HepG2 (cell line): ENCODE measurements around the gene CCS. TPM values are rescaled to one million over a fixed set of nuclear protein-coding genes. Genes with fewer than 3 reads are reported as not detected.

Experiments
- ATAC-seq: fragments of 200-7000 bp; cut with Tn5 transposase; 3 replicates; pipeline ENCODE4 v1.9.1; 2020; ENCODE audit warnings: mild to moderate bottlenecking, moderate library complexity
- BruUV-seq: library from RNA; stranded (reverse); fragments of 400-500 nt; replicated peaks from 2 replicates; lab custom pipeline; 2021; lab: Mats Ljungman, UMichigan
- CTCF ChIA-PET: fragments of 300-600 bp; formaldehyde crosslinking; extraction: SDS; loops from one replicate; lab custom pipeline; 2021; ENCODE audit warnings: low total read pairs, inconsistent platforms, low intra/inter-chr PET ratio; lab: Yijun Ruan, JAX
- POLR2A ChIA-PET: fragments of 350-600 bp; sonication (Branson Sonifier 250); formaldehyde crosslinking; loops from one replicate; lab custom pipeline; 2020; ENCODE audit warnings: antibody characterized with exemption, inconsistent platforms; lab: Yijun Ruan, JAX
- DNase-seq: peaks from one replicate; pipeline ENCODE4 v3.0.0-alpha.2; 2015; ENCODE audit warnings: low spot score
- FAIRE-seq: peaks from 3 replicates; lab custom pipeline; 2011; peaks lifted over from hg19 to GRCh38; lab: Jason Lieb, UNC
- H2AFZ ChIP-seq: one replicate; pipeline ENCODE4 v1.6.1; 2011; ENCODE audit warnings: low read length, inconsistent platforms
- H3K27ac ChIP-seq: fragments of 300-600 bp; 3 replicates; pipeline ENCODE4 v1.8.0; 2011; ENCODE audit warnings: mixed run types, mild to moderate bottlenecking, mixed read lengths, low read length, inconsistent platforms; ENCODE audit not compliant: insufficient read depth; ENCODE audit errors: extremely low read length
- H3K27me3 ChIP-seq, 2 experiments: fragments of 200-600 bp in 1 of 2; 2 replicates in 1 of 2; 3 replicates in 1 of 2; pipeline versions ENCODE4 v1.6.0 to v1.8.0; 2011; ENCODE audit warnings: low read length in 2 of 2, mild to moderate bottlenecking in 2 of 2, moderate library complexity in 2 of 2, inconsistent platforms in 1 of 2; ENCODE audit not compliant: insufficient read depth in 2 of 2, control insufficient read depth in 1 of 2
- H3K36me3 ChIP-seq, 2 experiments: fragments of 200-600 bp in 1 of 2; replicated peaks in 1 of 2; 2 replicates in 1 of 2; 3 replicates in 1 of 2; pipeline versions ENCODE4 v1.5.1 to v1.8.0; 2011; ENCODE audit warnings: low read length in 2 of 2, inconsistent platforms in 1 of 2; ENCODE audit not compliant: insufficient read depth in 2 of 2, control insufficient read depth in 1 of 2
- H3K4me1 ChIP-seq: 2 replicates; pipeline ENCODE4 v1.5.1; 2012; ENCODE audit warnings: low read length, inconsistent platforms; ENCODE audit not compliant: insufficient read depth
- H3K4me2 ChIP-seq: 2 replicates; pipeline ENCODE4 v1.6.0; 2011; ENCODE audit warnings: low read depth, low read length, inconsistent platforms
- H3K4me3 ChIP-seq, 3 experiments: fragments of 200-600 bp in 1 of 3; sonication (generic), shearing (Covaris generic) in 1 of 3; replicated peaks in 1 of 3; 2 replicates each; pipeline ENCODE4 v1.5.1; 2011 to 2016; ENCODE audit warnings: low read length in 3 of 3, inconsistent platforms in 2 of 3, low read depth in 2 of 3, mild to moderate bottlenecking in 2 of 3, control low read depth in 1 of 3, mixed read lengths in 1 of 3; ENCODE audit not compliant: insufficient read depth in 1 of 3
- H3K79me2 ChIP-seq: one replicate; pipeline ENCODE4 v1.6.1; 2011; ENCODE audit warnings: low read length, inconsistent platforms; ENCODE audit not compliant: insufficient read depth
- H3K9ac ChIP-seq: 2 replicates; pipeline ENCODE4 v1.6.0; 2011; ENCODE audit warnings: mild to moderate bottlenecking, low read depth, low read length, inconsistent platforms; ENCODE audit not compliant: insufficient read depth
- H3K9me3 ChIP-seq: 2 replicates; pipeline ENCODE4 v1.5.1; 2012; ENCODE audit warnings: mild to moderate bottlenecking, low read length
- H4K20me1 ChIP-seq: 2 replicates; pipeline ENCODE4 v1.6.0; 2011; ENCODE audit warnings: inconsistent platforms, mild to moderate bottlenecking, low read length, moderate library complexity; ENCODE audit not compliant: insufficient read depth
- KLF11 ChIP-seq: IDR thresholded peaks from 2 replicates; pipeline ENCODE4 v1.6.1; 2016; ENCODE audit warnings: missing compliant biosample characterization
- KMT2A ChIP-seq: sonication (generic); formaldehyde crosslinking; IDR thresholded peaks from 2 replicates; pipeline ENCODE4 v1.4.0; 2020; ENCODE audit warnings: missing genetic modification reagents
- NCOA1 ChIP-seq: sonication (generic); formaldehyde crosslinking; IDR thresholded peaks from 2 replicates; pipeline ENCODE4 v1.9.0; 2021; ENCODE audit warnings: missing genetic modification reagents
- NFIB ChIP-seq: sonication (generic); formaldehyde crosslinking; IDR thresholded peaks from 2 replicates; pipeline ENCODE4 v1.9.0; 2021; ENCODE audit warnings: missing genetic modification reagents, mild to moderate bottlenecking, borderline replicate concordance
- PHF5A ChIP-seq: IDR thresholded peaks from one replicate; pipeline ENCODE4 v1.6.1; 2018; ENCODE audit warnings: low read depth, missing genetic modification reagents; ENCODE audit not compliant: unreplicated experiment
- POLR2AphosphoS2 ChIP-seq: IDR thresholded peaks from 2 replicates; pipeline ENCODE4 v1.6.1; 2011; ENCODE audit warnings: low read depth, low read length, improper control_type of control experiment
- RAD21 ChIP-seq: fragments of 450-650 bp; formaldehyde crosslinking; IDR thresholded peaks from 2 replicates; pipeline ENCODE4 v1.5.0; 2020; ENCODE audit warnings: mild to moderate bottlenecking
- SPEN ChIP-seq: sonication (generic); formaldehyde crosslinking; IDR thresholded peaks from 2 replicates; pipeline ENCODE4 v1.5.1; 2020; ENCODE audit warnings: low read depth, mild to moderate bottlenecking, missing genetic modification reagents
- ZNF10 ChIP-seq: sonication (generic); formaldehyde crosslinking; IDR thresholded peaks from 2 replicates; pipeline ENCODE4 v1.4.0; 2020; ENCODE audit warnings: mild to moderate bottlenecking, low read depth, missing genetic modification reagents, borderline replicate concordance
- ZNF292 ChIP-seq: sonication (generic); formaldehyde crosslinking; IDR thresholded peaks from 2 replicates; pipeline ENCODE4 v1.8.1; 2022; ENCODE audit warnings: mild to moderate bottlenecking, low read depth, missing genetic modification reagents, borderline replicate concordance
- WGBS: methylation state at CpG from one replicate; pipeline ENCODE4 v1.1.6; 2017; ENCODE audit warnings: low lambda C conversion rate; 5-methylcytosine and 5-hydroxymethylcytosine counted together
- in situ Hi-C: cut with HindIII; loops from 2 replicates; pipeline ENCODE4 v1.10.0; 2017; ENCODE audit warnings: low pct_unique_long_range_greater_than_20kb; ENCODE audit not compliant: extremely low pct_ligation_motif_present
- intact Hi-C: fragments of 100-400 bp; cut with micrococcal nuclease; formaldehyde crosslinking; loops from one replicate; pipeline ENCODE4 v1.10.0; 2022; ENCODE audit not compliant: unreplicated experiment
- polyA plus RNA-seq, 8 experiments: library from polyadenylated mRNA; depleted of rRNA in 3 of 8; stranded (reverse) in 7 of 8; unstranded in 1 of 8; fragments of >200 nt; fragmentation: Illumina TruSeq in 4 of 8; extraction: Trizol in 4 of 8; gene quantifications; 2 replicates each; pipeline versions ENCODE4 v1.2.1 to v1.2.3, GENCODE V29; 2011 to 2016; ENCODE audit warnings: low read depth in 4 of 8, missing spikeins in 1 of 8, mixed read lengths in 1 of 8; ENCODE audit not compliant: insufficient read depth in 1 of 8
- total RNA-seq, 5 experiments: library from RNA; depleted of rRNA; stranded (reverse); fragments of >200 nt; fragmentation: Illumina TruSeq; extraction: Trizol; gene quantifications; 2 replicates each; pipeline ENCODE4 v1.2.3, GENCODE V29; 2016; ENCODE audit warnings: low read depth in 1 of 5
- TF ChIP-seq, protein P1 (sequence below), 2 experiments: sonication (generic) in 1 of 2; formaldehyde crosslinking in 1 of 2; IDR thresholded peaks; 2 replicates each; pipeline versions ENCODE4 v1.4.0 to v1.6.1; 2018 to 2020; ENCODE audit warnings: missing genetic modification reagents in 2 of 2, borderline replicate concordance in 1 of 2, low read depth in 1 of 2, mild to moderate bottlenecking in 1 of 2, missing biosample characterization in 1 of 2

CCS gene
- total and polyA plus RNA-seq, 2 of the 13 experiments (the other 11 are each of a cell fraction or from before 2014, with no cell fraction given) = 25.4 to 44.6 TPM

DNA sequence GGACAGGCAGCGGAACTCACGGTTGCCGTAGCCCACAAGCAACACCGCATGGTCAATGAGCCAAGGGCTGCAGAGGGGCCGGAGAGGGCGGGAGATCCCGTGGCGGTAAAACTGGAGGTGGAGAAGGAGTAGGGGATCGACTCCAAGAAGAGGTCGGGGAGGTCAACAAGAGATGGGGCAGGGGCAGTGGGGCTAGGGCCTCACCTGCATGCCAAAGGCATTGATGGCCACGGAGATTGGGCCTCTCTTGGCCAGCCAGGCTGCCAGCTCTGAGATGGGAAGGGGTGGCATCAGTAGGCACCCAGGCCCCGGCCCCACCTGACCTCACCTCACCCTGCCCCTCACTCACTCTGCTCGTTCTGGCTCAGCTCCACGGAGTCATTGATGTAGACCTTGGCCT lies 28.4 kb upstream of the CCS start:
- in situ Hi-C loops = loop anchor here (25.0 kb wide), 1 partner anchor 273 kb away; the partner anchor contains the start of gene RCE1
- no peak for DNase-seq
- 59% methylated on average over 12 of the region's 14 CpGs for WGBS

DNA sequence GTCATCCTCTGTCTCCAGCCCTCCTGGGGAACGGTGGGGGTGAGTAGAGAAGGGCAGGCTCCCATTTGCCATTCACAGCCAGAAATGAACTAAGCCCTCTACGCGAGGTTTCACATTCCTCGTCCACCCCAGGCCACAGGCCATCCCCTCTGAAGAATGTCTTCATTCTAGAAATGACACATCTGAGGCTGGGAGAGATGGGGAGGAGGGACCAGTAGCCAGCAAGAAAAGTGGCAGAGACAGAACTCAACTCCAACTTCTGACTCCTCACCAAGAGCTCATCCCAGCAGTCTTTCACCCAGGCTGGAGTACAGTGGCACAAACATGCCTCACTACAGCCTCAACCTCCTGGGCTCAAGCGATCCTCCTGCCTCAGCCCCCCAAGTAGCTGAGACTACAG lies 28.0 kb upstream of the CCS start:
- Histone ChIP-seq H3K36me3 (no peaks in the 10 kb centered on the region), H3K4me1 (no peaks in the 10 kb centered on the region), H3K79me2 (no peaks in the 10 kb centered on the region), H3K4me2 (no peak overlapping the region), H3K4me3 (no peak overlapping the region), H3K9me3 (no peaks in the 10 kb centered on the region), H3K27me3 (peaks cover 3 to 63% of the 10 kb centered on the region in 2 experiments; a peak in 4 of 5 replicates), H4K20me1 (no peaks in the 10 kb centered on the region), H3K9ac (no peak overlapping the region), H2AFZ (no peak overlapping the region), H3K27ac (no peak overlapping the region)
- DNase-seq (no peak), ATAC-seq (no peak), FAIRE-seq (no peak)
- BruUV-seq = no TSS peak
- intact Hi-C loops (no loop called here), in situ Hi-C loops (loop anchor here (25.0 kb wide), 1 partner anchor 272 kb away; the partner anchor contains the start of gene RCE1)
- ChIA-PET POLR2A (no interaction called here), CTCF (no interaction called here)
- TF ChIP-seq KMT2A (CRISPR knock-in tag) = no peak
- no peak for TF ChIP-seq PHF5A (CRISPR knock-in tag)
- no peak for TF ChIP-seq NCOA1
- no peak for TF ChIP-seq POLR2AphosphoS2
- 49% methylated on average over 5 of the region's 5 CpGs for WGBS

More for the DNA sequence above, 28.4 kb upstream of the CCS start:
- FAIRE-seq (no peak), ATAC-seq (no peak)
- H3K4me2 ChIP-seq = no peak overlapping the region
- ChIA-PET POLR2A (no interaction called here), CTCF (no interaction called here)
- no peaks in the 10 kb centered on the region for H3K9me3 ChIP-seq
- no TSS peak for BruUV-seq
- H3K27me3 ChIP-seq = peaks cover 3 to 63% of the 10 kb centered on the region in 2 experiments; a peak in 4 of 5 replicates
- H3K9ac ChIP-seq = no peak overlapping the region
- H3K79me2 ChIP-seq = no peaks in the 10 kb centered on the region
- no peaks in the 10 kb centered on the region for H4K20me1 ChIP-seq
- H3K27ac ChIP-seq = no peak overlapping the region
- H3K4me3 ChIP-seq = no peak overlapping the region
- intact Hi-C loops = no loop called here
- H3K4me1 ChIP-seq = no peaks in the 10 kb centered on the region
- no peaks in the 10 kb centered on the region for H3K36me3 ChIP-seq
- no peak overlapping the region for H2AFZ ChIP-seq
- no peak for TF ChIP-seq ZNF10 (CRISPR knock-in tag)
- no peak for TF ChIP-seq KLF11 (CRISPR knock-in tag)
- no peak for TF ChIP-seq SPEN
- TF ChIP-seq ZNF292 = no peak
- TF ChIP-seq, protein P1, sequence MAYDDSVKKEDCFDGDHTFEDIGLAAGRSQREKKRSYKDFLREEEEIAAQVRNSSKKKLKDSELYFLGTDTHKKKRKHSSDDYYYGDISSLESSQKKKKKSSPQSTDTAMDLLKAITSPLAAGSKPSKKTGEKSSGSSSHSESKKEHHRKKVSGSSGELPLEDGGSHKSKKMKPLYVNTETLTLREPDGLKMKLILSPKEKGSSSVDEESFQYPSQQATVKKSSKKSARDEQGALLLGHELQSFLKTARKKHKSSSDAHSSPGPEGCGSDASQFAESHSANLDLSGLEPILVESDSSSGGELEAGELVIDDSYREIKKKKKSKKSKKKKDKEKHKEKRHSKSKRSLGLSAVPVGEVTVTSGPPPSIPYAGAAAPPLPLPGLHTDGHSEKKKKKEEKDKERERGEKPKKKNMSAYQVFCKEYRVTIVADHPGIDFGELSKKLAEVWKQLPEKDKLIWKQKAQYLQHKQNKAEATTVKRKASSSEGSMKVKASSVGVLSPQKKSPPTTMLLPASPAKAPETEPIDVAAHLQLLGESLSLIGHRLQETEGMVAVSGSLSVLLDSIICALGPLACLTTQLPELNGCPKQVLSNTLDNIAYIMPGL (CRISPR knock-in tag; IDR thresholded peaks at IDR 0.05; ENCODE audit: borderline replicate concordance in 1 of 2, low read depth in 1 of 2) = no peak
- no peak for TF ChIP-seq NFIB (CRISPR knock-in tag)
- no peak for TF ChIP-seq RAD21 (CRISPR knock-in tag)
